ENCODE data around the gene FLT3.

The FLT3 gene

DNA sequence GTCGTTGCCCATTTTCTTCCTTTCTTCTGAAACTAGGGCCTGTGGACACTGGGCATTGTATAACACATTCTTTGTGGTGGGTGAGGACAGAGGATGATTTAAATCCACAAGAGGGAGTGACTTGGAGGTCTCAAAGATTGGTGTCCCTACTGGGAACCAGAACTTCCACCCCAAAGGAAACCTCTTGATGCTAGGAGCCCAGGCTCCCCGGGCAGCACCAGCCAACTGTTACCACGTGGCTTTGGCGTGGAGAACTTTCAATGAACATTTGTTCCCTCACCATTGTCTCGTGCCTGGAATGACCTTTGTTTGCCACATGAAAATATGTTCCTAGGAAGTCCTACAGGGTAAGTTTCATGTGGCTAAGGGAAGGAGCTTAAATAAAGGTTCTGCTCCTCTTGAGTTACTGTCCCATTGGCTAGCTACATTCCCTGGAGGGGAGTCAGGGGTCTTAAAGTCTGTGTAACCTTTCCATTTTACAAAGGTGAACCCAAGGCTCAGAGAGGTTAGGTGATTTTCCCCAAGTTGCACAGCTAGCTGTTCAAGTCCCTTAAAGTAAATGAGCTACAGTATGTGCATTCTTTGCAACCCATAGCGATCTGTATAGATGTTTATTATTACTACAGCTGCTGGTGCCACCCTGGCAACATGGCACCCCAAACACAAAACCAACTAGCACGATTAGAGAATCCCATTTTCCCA, 126.3 kb downstream of the FLT3 start:
- no peak for DNase-seq (ENCODE audit: low read depth)

DNA sequence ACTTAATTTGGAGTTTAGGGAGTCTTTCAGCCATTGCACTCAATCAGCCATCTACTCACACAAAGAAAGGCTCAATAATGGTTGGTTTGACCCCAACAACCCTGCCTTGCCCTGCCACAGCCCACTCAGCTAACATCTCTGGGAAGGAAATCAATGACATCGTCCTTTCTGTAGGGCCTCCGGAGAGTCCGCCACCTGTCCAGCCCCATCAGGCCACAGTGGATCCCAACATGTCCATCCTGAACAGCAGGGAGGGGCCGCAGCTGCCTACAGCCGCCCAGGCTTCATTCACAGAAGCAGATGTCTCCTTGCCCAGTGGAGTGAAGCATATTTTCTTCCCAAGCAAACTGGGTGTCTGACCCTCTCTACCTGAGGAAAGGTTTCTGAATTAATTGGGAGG, 127.1 kb downstream of the FLT3 start:
- no peak overlapping the region for H3K4me3 ChIP-seq (ENCODE audit: low read depth, low read length)
- TF ChIP-seq, protein P1, sequence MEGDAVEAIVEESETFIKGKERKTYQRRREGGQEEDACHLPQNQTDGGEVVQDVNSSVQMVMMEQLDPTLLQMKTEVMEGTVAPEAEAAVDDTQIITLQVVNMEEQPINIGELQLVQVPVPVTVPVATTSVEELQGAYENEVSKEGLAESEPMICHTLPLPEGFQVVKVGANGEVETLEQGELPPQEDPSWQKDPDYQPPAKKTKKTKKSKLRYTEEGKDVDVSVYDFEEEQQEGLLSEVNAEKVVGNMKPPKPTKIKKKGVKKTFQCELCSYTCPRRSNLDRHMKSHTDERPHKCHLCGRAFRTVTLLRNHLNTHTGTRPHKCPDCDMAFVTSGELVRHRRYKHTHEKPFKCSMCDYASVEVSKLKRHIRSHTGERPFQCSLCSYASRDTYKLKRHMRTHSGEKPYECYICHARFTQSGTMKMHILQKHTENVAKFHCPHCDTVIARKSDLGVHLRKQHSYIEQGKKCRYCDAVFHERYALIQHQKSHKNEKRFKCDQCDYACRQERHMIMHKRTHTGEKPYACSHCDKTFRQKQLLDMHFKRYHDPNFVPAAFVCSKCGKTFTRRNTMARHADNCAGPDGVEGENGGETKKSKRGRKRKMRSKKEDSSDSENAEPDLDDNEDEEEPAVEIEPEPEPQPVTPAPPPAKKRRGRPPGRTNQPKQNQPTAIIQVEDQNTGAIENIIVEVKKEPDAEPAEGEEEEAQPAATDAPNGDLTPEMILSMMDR (conservative IDR thresholded peaks at IDR 0.05; ENCODE audit: low read depth, low read length) = no peak
- no peak for DNase-seq (ENCODE audit: low read depth)

More for the DNA sequence above, 126.3 kb downstream of the FLT3 start:
- no peak overlapping the region for H3K4me3 ChIP-seq (ENCODE audit: low read depth, low read length)
- TF ChIP-seq, protein P1 (conservative IDR thresholded peaks at IDR 0.05; ENCODE audit: low read depth, low read length) = no peak

DNA sequence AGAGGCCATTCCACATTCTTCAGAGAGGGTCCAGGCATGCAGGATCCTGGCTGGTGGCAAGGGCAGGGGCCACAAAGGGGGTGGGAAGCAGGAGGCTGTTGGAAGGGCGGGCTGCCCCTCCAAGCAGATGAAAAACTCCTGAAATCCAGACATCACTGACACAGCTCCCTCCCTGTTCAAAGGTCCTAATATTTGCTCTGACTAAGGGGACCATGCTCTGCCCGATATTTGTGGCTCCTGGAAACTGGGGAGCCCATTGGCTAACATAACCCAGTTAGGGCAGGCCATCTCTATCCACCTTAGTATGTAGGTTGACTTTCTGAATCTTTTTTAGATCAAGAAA, 127.9 kb downstream of the FLT3 start:
- no peak for DNase-seq (ENCODE audit: low read depth)

DNA sequence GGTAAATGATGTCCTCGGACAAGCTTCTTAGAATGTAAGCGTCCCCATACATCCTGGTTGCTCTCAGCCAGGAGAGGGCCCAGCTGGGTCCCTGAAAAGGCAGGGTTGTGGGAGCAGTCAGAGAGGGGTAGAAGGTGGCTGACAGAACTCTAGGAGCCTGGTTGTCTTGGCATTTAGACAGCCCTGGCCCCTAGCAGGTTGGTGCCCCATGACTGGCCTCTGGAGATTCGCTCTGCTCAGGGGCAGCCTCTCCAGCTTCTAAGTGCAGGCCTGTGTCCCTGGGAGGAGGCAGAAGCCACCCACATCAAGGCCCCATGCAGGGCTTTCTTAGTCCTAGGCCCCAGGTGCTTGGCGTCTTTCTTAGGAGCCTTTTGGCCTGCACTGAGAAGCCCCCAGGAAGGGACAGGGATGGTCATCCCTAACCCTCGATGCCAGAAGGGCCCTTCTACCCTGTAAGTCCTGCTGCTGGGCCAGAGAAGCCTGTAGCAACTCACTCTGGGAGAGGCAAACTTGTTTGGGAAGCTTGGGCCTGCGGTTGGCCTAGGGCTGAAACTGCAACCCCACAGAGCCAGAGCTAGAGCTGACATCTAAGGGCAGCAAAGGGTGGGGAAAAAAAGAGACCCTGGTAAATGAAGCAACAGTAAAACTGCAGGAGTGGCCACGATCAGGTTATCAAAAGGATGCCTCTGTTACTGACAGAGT, 128.4 kb downstream of the FLT3 start:
- no peak for DNase-seq (ENCODE audit: low read depth)
- TF ChIP-seq, protein P1 (conservative IDR thresholded peaks at IDR 0.05; ENCODE audit: low read depth, low read length) = no peak
- no peak overlapping the region for H3K4me3 ChIP-seq (ENCODE audit: low read depth, low read length)

More for the DNA sequence above, 127.9 kb downstream of the FLT3 start:
- TF ChIP-seq, protein P1 (conservative IDR thresholded peaks at IDR 0.05; ENCODE audit: low read depth, low read length) = no peak
- no peak overlapping the region for H3K4me3 ChIP-seq (ENCODE audit: low read depth, low read length)

DNA sequence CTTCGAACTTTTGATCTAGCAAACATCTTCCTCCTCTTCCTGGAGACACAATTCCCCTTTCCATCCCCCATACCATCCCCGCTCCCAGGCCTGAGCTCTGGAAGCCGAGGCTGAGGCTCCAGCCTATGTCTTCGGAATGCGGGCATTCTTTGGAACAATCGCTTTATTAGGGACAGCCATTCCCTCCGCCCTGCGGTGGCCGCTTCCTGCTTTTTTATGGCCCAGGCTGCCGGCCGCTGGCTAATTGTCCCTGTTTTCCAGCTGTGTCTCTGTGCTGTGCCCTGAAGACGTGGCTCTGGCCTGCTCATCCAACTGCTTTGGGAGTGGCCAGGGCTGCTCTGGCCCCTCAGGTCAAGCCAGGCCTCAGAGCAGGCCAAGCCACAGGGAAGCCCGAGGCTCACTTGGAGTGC, 129.1 kb downstream of the FLT3 start:
- no peak overlapping the region for H3K4me3 ChIP-seq (ENCODE audit: low read depth, low read length)
- TF ChIP-seq, protein P1 (conservative IDR thresholded peaks at IDR 0.05; ENCODE audit: low read depth, low read length) = no peak
- DNase-seq (ENCODE audit: low read depth) = no peak

DNA sequence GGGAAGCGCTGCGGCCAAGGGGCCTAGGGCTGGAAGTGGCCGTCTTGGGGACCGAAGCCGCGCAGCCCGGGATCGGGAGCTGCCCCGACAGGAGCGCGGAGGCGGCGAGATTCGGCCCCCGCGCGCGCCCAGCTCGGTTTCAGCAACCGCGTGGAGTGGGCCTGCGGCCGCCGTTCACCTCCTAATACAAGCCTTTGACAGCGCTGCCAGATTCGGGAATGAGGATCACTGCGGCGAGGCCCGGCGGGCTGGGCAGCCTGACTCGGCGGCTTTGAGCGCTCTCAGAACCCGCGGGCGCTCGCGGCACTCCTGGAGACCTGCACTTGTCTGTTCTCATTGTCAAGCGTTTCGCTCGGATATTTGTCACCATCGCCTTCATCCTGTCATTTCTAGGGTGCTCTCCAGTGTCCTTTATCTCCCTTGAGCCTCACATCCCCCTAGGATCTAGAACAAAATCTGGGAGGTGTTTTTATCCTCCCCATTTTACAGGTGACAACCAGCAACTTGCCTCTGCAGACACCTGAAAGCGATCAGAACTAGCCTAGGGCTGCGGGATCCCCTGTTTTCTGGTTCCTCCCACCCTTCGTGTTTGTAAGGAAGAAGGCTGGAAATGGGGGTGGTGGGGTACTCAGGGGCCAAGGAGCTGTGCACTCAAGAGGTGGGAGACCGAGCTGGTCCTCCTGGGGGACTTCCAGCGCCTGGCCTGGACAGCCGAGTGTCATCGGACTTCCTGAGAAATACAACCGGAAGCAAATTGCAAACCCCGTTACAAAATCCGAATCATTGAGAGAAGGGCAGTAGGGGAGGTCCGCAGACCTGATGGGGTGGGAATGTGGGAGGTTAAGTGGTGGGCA, 129.8 kb downstream of the FLT3 start:
- DNase-seq (ENCODE audit: low read depth) = no peak
- H3K4me3 ChIP-seq (ENCODE audit: low read depth, low read length) = no peak overlapping the region
- TF ChIP-seq, protein P1 (conservative IDR thresholded peaks at IDR 0.05; ENCODE audit: low read depth, low read length) = no peak
